Measurements from ENCODE around the gene AR.

The AR gene, protein sequence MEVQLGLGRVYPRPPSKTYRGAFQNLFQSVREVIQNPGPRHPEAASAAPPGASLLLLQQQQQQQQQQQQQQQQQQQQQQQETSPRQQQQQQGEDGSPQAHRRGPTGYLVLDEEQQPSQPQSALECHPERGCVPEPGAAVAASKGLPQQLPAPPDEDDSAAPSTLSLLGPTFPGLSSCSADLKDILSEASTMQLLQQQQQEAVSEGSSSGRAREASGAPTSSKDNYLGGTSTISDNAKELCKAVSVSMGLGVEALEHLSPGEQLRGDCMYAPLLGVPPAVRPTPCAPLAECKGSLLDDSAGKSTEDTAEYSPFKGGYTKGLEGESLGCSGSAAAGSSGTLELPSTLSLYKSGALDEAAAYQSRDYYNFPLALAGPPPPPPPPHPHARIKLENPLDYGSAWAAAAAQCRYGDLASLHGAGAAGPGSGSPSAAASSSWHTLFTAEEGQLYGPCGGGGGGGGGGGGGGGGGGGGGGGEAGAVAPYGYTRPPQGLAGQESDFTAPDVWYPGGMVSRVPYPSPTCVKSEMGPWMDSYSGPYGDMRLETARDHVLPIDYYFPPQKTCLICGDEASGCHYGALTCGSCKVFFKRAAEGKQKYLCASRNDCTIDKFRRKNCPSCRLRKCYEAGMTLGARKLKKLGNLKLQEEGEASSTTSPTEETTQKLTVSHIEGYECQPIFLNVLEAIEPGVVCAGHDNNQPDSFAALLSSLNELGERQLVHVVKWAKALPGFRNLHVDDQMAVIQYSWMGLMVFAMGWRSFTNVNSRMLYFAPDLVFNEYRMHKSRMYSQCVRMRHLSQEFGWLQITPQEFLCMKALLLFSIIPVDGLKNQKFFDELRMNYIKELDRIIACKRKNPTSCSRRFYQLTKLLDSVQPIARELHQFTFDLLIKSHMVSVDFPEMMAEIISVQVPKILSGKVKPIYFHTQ

DNA sequence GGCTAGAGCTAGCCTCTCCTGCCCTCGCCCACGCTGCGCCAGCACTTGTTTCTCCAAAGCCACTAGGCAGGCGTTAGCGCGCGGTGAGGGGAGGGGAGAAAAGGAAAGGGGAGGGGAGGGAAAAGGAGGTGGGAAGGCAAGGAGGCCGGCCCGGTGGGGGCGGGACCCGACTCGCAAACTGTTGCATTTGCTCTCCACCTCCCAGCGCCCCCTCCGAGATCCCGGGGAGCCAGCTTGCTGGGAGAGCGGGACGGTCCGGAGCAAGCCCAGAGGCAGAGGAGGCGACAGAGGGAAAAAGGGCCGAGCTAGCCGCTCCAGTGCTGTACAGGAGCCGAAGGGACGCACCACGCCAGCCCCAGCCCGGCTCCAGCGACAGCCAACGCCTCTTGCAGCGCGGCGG is at the start of gene AR:
Gene AR, plus strand, starts transcription at position 204 of the 400 bp plus-strand sequence. CDS start 1,126 bp downstream, outside the sequence.
- peak in 2 of 3 experiments; percentile 17 to 28 for DNase-seq

DNA sequence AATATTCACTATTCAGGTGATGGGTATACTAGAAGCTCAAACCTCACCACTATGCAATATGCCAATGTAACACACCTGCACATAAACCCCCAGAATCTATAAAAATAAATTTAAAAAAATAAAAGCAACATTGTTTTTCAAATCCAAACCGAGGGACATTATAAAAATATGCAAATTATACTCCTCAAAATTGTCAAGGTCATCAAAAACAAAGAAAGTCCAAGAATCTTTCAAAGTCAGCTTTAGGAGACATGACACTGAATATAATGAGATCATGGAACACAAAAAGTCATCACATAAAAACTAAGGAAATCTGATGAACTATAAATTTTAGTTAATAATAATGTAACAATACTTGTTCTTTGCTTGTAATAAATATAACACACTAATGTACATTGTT is 43.2 kb upstream of the AR start:
- DNase-seq: no peak

DNA sequence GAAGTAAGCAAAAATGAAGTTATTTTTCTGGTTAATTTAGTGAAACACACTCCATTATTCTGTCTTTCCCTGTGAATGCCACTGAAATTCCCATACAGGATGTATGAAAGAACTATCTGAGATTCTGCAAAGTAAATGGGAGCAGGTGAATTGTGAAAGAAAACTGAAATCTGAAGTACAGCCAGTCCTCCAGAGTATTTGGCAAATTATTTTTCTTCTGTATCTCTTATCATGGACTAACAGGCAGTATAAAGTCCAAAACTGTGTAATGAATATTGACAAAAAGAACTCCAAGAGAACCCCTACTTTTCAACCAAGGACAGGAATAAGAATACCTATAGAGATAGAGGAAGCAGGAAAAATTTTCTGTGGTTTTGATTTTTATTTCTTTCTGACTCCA is 40.8 kb upstream of the AR start:
- no peak for DNase-seq

DNA sequence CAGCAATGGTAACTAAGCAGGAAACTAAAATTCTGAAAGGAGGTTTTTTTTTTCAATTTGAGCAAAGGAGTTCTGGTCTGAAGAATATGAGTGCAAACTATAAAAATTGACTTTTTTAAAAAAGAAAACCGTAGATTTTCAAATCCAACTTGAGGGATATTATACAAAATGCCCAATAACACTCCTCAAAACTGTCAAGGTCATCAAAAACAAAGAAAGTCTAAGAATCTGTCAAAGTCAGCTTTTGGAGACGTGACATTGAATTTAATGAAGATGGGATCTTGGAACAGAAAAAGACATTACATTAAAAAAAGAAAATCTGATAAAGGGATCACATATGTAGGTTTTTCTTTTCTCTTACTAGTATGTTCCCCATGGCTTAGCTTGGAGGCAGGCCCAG is 40.4 kb upstream of the AR start:
- DNase-seq: no peak

DNA sequence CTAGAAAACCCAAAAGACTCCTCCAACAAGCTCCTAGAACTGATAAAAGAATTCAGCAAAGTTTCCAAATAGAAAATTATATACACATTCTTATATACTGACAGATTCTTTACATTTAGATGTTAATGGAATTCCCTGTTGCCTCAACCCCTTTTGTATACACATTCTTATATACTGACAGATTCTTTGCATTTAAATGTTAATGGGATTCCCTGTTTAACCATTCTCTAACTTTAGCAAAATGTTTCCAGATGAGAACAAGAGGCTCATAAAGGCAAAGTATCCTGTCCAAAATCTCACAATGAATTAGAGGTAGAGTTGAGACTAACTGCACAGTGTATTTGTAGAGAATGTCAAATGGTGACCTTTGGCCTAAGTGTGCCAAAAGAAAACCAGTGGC is 23.1 kb upstream of the AR start:
- DNase-seq: no peak

DNA sequence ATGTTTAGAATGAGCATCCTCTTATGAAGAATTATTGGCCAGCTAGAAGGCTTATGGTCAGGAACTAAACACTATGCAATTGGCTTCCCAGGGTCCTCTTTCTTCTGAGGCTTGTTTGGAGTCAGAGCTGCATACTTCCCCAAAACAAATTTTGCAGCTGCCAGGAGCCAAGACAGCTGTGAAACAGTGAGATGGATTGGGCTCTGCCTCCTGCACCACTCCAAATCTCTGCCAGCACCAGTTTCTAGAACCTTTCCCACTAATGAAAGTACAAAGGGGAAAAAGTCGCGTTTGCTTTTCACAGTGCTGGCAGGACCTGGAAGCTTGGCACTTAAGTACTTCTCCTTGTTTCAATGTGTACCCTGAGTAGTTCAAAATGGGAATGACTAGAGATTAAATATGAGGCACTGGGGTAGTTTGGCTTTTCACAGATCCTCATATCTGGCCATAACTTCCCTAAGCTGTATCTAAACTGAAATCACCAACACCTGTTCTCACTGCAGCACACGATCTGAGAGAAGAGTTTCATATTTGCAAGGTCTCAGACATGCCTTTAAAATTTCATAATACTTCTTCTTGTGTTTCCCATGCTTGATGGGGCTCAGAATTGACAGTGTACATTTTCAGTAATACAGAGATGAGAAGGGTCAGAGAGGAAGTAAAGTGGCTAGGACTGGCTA is 20.7 kb upstream of the AR start:
- no peak for DNase-seq

DNA sequence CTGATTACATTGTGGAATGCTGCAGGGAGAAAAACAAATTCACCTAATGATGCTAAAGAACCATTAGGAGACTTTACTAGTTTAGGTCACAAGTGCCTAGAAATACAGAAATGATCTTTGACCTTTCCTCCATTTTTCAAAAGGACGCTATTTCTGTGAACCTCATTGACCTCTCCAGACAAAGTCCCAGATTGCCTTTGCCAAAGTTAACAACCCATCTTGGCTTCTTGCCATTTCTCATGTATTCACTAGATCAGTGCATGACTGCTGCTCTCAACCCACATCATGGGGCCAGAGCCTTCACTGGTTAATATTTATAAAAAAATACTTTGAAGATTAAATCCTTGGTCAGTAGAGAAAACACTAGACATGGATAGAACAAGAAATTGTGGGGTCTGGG is 19.9 kb upstream of the AR start:
- DNase-seq: no peak

DNA sequence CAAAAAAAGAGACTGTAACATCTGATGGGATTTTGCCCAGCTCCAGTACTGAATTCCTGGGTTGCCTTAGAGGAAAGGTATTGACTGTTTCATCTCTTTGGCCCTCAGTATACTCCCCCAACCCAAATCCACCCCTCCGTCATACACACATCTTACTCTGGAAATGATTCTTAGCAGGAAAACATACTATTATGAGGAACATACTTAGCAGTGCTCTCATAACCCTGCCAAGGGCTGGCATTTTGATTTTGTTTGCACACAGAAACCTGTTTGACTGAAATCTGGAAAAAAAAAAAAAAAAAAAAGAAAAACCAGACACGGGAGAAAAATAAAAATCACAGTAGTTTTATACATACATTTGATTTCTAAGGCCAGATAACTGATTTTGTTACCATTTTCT is 19.4 kb upstream of the AR start:
- DNase-seq: no peak

DNA sequence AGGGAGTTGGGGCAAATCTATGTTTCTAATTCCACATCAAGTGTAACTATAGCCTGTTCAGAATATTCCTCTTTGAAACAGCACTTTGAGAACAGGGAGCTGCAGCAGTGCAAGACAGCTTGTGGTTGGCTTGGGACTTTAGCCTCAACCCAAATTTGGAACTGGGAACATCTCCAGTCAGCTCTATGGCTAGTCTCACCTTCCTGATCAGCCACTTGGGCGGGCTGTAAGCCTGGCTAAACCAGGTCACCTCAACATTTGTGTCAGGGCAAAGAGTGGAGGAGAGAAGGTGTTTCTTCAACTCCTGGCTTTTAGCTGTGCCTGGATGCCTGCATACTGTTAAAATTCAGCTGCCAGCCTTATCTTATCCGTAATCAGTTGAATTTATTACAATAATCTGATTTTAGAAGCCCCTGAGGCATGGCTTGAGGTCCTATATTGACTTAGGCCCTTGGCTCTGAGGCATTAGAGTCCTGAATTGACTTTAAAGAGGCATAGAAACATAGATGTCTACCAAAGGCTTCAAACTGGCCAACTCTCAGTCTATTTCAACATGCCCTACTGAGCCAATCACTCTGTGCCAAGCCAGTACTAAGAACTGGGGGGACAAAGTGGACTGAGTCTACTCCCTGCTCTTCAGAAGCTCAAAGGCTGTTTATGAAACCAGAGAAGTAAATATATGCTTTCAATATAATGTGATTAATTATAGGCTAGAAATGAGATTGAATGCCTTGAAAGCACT is 18.7 kb upstream of the AR start:
- no peak for DNase-seq

DNA sequence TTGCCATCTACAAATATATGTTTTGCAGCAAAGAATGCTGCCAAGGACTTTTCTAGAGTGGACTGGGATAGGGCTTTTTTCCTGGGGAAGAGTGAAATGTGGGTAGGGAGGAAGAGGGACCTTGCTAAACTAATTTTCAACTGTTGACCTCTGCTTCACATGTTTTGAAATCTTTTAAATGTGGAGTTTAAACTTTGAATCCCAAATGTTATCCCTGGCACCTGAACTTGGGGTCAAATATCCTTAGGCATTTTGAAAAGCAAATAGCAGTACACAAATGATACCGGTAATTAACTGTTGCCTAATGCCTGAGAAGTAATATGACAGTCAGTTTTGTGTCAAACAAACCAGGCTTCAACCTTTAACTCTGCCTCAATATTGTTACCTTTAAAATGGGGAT is 7.3 kb upstream of the AR start:
- DNase-seq: no peak

DNA sequence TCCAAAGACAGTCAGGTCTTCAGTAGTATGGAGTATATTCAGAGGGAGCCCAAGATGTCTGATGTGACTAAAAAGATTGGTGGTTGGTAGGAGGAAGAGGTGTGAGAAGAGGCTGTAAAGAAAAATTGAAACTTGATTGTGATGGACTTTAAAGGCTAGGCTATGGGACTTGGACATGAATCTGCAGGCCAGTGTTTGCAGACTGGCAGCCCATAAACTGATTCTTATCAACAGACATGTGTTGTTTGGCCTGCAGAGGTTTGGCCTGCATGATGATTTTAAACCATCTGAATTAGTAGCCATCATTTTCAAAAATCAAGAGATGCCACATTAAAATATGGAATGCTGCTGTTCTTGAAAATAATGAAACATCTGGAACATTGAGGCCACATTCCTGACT is 5.4 kb upstream of the AR start:
- DNase-seq: no peak

DNA sequence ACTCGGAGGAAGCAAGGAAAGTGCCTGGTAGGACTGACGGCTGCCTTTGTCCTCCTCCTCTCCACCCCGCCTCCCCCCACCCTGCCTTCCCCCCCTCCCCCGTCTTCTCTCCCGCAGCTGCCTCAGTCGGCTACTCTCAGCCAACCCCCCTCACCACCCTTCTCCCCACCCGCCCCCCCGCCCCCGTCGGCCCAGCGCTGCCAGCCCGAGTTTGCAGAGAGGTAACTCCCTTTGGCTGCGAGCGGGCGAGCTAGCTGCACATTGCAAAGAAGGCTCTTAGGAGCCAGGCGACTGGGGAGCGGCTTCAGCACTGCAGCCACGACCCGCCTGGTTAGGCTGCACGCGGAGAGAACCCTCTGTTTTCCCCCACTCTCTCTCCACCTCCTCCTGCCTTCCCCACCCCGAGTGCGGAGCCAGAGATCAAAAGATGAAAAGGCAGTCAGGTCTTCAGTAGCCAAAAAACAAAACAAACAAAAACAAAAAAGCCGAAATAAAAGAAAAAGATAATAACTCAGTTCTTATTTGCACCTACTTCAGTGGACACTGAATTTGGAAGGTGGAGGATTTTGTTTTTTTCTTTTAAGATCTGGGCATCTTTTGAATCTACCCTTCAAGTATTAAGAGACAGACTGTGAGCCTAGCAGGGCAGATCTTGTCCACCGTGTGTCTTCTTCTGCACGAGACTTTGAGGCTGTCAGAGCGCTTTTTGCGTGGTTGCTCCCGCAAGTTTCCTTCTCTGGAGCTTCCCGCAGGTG is 637 bp downstream of the AR start:
- DNase-seq: peak in 1 of 3 experiments; percentile 8

DNA sequence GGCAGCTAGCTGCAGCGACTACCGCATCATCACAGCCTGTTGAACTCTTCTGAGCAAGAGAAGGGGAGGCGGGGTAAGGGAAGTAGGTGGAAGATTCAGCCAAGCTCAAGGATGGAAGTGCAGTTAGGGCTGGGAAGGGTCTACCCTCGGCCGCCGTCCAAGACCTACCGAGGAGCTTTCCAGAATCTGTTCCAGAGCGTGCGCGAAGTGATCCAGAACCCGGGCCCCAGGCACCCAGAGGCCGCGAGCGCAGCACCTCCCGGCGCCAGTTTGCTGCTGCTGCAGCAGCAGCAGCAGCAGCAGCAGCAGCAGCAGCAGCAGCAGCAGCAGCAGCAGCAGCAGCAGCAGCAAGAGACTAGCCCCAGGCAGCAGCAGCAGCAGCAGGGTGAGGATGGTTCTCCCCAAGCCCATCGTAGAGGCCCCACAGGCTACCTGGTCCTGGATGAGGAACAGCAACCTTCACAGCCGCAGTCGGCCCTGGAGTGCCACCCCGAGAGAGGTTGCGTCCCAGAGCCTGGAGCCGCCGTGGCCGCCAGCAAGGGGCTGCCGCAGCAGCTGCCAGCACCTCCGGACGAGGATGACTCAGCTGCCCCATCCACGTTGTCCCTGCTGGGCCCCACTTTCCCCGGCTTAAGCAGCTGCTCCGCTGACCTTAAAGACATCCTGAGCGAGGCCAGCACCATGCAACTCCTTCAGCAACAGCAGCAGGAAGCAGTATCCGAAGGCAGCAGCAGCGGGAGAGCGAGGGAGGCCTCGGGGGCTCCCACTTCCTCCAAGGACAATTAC is 1.4 kb downstream of the AR start:
- DNase-seq: no peak

DNA sequence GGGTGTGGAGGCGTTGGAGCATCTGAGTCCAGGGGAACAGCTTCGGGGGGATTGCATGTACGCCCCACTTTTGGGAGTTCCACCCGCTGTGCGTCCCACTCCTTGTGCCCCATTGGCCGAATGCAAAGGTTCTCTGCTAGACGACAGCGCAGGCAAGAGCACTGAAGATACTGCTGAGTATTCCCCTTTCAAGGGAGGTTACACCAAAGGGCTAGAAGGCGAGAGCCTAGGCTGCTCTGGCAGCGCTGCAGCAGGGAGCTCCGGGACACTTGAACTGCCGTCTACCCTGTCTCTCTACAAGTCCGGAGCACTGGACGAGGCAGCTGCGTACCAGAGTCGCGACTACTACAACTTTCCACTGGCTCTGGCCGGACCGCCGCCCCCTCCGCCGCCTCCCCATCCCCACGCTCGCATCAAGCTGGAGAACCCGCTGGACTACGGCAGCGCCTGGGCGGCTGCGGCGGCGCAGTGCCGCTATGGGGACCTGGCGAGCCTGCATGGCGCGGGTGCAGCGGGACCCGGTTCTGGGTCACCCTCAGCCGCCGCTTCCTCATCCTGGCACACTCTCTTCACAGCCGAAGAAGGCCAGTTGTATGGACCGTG is 2.2 kb downstream of the AR start:
- DNase-seq: no peak

DNA sequence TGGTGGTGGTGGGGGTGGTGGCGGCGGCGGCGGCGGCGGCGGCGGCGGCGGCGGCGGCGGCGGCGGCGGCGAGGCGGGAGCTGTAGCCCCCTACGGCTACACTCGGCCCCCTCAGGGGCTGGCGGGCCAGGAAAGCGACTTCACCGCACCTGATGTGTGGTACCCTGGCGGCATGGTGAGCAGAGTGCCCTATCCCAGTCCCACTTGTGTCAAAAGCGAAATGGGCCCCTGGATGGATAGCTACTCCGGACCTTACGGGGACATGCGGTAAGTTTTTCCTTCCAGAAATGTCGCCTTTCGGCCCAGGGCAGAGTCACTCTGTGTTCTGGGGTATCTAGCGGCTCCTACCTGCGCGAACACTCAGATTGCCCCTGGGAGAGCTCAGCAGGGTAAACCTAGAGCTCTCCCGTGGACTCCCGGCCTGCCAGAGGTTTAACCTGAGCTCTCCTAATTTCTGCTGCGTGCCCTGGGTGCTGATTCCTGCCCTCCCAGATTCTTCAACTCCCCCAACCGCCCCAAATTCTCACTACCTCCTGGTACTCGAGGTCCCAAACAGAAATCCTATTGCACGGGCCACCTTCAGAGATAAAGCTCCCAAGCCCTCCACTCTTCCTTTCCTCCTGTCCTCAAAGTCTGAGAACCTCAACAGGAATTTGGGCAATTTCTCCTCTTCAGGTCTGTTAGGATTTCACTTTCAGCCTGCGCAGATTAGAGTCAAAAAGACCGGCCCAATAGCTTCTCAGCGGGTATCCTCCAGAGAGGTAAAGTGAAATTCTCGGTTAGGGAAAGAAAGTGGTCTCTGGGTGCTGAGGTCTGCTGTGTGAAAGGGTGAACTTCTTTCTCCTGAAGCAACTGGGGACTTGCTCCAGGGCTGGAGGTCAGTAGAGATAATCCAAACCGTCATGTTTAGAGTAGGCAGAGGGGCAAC is 2.9 kb downstream of the AR start:
- no peak for DNase-seq

DNA sequence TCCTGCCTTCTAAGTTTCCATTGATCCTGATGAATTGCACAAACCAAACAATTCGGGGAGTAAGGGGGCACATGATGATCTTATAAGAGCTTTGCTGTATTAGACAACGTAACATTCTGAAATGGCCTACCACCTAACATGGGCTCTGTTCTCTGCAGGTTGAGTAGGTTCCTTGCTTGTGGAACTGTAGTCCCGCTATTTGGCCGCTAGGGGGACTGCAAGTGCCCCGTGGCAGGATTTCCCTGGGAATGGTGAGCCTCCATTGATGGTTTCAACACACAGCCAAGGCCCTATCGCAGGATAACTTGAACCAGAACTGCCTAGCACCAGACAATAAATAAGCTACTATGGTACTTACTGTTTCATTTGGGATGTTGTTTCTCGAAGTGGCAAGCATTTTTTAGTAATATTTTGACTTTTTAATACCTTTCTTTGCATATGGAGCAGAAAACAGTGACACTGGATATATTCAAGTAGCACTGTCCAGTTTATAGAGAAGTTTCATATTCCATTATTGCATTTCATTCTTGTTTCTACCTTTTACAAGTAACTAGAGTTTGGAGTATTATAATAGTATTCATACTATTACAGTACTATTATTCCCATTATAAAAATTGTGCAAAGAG is 11.9 kb downstream of the AR start:
- DNase-seq: peak in 2 of 3 experiments; percentile 9 to 49

DNA sequence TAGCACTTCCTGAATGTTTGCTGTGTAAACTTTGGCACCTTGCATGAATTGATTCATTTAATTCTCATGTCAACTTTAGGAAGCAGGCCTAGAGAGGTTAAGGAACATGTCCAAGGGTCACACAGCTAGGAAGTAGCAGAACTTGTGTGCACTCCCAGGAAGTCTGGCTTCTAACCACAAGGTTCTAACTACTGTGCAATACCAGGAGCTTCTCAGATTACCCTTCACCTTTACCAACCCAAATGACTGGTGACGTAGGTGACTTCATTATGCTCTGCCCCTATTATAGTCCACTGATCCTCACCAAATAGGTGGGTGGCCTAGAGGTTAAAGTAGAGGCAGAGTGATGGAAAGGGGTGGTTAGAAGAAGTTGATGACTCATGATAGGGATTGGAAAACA is 14.4 kb downstream of the AR start:
- DNase-seq: no peak

DNA sequence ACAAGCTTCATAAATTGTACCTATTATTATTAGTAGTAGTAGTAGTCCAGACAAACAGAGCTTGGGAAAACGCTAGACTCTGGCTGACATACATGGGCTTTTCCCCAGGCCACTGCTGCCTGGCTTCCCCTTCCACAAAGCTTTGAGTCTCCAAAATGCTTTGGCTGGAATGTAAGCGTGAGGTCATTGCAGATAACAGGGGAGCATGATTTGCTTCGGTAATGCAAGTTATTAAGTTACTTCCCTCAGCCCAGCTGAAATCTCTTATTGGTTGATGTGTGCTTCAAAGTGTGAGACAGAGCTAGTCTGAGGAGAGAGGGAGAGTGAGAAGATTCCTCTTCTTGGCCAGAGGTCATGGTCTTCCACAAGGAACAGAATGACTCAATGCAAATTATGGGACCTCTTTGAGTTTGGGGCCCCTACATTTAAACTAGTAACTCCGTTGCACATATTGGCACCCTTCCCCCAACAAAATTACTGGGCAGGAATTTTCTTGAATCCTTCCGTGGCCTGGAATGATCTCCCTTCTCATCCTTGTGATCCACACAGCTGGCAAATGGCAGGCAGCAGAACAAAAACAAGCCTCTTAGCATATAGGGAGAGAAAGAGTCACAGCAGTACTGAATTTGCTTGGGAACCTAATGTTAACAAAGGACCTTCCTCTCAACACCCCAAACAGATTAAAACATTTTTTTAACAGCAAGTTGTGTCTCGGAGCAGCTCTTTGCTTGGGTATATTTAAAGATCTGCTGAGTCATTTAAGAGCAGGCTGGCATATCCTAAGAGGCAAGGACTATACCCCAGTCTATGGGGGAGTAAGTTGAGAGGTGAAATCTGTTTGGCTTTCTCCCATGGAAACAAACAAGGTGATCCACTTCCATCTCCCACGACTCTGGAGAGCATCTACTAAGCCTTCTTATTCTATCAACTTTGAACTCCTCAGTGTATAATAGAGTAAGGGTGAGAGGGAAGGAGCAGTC is 19.9 kb downstream of the AR start:
- no peak for DNase-seq
